GM12874 (cell line): ENCODE results near the gene CDH22.

ENCODE experiments used
- TF ChIP-seq, protein P1 (sequence below): IDR thresholded peaks from 2 replicates; pipeline ENCODE4 v1.5.1; 2011; ENCODE audit warnings: low read depth, mild to moderate bottlenecking, control low read depth, low read length, moderate library complexity; ENCODE audit not compliant: insufficient read depth

Gene CDH22

DNA sequence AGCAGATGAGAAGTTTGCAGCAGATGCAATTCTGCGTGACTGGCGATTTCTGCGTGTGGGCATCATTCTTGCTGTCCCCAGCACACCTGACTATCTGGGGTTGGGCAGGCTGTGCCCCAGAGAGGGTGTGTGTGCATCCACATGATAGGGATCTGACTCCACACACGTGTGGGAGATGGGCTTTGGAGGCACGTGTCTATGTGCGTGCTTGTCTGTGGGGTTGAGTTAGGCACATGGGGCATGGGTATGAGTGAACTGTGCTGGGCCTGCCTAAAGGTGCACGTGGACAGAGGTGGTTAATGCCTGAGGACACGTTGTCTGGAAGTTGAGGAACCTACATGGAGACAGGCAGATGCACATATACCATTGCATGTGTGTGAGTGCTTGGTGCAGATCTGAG, 139.9 kb downstream of the CDH22 start:
- TF ChIP-seq, protein P1, sequence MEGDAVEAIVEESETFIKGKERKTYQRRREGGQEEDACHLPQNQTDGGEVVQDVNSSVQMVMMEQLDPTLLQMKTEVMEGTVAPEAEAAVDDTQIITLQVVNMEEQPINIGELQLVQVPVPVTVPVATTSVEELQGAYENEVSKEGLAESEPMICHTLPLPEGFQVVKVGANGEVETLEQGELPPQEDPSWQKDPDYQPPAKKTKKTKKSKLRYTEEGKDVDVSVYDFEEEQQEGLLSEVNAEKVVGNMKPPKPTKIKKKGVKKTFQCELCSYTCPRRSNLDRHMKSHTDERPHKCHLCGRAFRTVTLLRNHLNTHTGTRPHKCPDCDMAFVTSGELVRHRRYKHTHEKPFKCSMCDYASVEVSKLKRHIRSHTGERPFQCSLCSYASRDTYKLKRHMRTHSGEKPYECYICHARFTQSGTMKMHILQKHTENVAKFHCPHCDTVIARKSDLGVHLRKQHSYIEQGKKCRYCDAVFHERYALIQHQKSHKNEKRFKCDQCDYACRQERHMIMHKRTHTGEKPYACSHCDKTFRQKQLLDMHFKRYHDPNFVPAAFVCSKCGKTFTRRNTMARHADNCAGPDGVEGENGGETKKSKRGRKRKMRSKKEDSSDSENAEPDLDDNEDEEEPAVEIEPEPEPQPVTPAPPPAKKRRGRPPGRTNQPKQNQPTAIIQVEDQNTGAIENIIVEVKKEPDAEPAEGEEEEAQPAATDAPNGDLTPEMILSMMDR = no peak

DNA sequence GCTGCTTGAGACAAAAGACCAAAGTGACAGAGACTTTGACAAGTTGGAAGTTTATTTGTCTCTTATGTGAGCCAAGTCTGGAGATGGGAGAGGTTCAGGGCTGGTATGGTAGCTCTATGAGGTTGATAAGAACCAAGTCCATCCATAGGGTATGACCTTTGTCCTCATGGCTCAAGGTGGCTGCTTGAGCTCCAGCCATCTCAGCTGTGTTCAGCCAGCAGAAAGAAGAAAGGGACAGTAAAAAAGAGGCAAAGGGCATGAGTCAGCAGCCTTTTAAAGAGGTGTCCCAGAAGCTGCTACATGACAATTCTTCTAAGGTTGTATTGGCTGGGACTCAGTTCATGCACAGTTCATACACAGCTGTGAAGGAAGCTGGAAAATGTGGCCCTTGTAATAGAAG, 141.2 kb downstream of the CDH22 start:
- TF ChIP-seq, protein P1 = no peak

DNA sequence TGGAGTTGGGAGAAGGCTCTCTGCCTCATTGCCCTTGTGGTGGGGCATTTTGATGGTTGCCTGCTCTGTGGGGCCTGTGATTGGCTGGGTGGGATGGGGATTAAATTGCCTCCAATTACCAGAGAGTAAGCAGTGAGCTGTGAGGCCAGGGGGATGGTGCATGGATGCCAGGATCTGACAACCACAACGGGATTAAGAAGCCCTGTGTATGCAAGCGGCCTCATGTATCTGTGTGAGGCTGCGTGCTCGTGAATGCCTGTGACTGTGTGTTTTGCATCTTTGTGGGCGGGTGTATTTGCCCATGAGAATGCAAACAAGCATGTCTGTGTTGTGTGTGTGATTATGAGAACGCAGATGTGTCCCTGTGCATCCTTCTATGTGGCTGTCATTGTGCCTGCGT, 144.0 kb downstream of the CDH22 start:
- TF ChIP-seq, protein P1 = no peak

DNA sequence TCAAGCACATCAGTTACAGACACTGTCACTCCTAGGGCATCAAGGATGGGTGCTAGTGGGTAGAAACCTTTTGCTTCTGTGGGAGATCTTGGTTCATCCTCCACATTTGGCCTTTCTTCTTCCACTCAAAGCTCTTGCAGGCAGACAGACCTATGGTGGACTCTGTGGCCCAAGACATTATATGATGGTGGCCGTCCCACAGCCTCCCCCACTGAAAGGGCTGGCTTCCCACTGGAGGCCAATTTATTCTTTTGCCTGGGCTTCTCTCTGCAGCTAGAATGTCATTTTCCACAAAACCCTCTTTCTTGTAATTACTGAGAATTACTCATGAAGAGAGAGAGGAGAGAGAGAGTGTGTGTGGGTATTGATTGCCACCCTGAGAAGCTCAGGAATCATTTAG, 146.4 kb downstream of the CDH22 start:
- TF ChIP-seq, protein P1 = no peak

DNA sequence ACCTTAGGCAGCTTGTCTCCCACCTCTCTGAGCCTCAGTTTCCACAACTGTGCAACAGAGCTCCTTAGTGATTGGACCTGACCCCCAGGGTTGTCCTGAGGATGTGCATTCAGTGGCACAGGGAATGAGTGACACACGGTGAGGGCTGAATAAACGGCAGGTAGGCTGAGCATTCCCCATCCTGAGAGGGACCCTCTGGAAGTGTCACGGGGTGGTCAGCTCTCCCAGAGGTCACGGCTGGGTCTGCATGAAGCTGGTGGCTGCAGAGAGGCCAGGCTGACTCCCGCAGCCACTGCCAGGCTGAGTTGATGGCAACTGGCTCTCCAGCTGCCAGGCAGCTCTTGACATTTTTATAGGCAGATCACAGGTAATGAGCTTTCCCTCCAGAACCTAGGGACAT, 147.6 kb downstream of the CDH22 start:
- TF ChIP-seq, protein P1 = no peak

DNA sequence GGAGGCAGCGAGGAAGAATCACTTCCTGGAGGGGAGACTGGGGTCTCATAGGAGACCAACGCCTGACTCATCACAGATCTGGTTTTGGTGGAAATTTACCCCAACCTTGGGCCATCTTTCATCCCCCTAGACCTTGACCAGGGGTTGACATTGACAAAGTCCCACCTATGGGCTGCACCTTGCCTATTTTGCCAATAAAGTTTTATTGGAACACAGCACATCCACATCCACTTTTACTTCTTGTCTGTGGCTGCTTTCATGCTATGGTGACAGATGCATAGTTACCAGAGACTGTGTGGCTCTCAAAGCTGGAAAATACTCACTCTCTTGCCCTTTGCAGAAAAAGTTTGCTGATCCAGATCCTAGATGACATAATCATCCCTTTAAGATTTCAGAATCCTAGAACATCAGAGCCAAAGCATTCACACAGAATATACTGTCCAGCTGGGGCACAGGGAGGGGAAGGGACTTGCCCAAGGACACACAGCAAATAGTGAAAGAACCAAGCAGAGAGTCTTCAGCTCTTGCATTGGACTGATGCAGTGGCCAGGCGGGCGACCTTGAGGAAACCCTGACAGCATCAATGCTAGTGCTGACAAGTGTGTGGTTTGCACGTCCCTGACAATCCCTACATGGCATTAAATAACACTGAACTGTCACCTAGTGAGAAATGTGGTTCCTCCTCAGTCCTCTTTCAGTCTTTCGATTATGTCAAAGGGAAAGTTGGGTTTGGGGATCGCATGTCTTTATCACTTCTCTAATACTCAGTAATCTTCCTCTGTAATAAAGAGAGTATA, 149.0 kb downstream of the CDH22 start:
- TF ChIP-seq, protein P1 = no peak

DNA sequence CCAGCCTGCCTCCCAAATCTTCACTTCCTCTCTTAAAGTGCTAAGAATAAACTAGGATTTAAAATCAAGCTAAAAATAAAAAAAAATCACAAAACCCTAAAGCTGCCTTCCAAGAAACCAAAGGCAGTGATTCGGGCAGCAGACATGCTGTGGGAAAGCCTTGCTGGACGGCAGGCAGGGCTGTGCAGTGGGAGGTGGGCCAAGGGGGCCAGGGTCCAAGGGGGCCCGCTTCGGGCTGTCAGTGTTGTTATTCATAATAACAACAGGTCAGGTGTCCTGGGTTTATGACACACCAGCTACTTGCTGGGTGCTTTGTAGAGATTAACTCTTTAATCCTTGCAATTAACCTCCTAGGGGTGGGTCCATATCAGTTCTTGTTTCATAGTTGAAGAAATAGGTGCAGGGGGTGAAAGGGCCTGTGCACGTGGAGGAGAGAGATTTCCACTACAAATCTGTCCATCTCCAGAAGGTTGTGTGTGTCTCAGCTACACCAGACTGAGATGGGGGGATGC, 149.8 kb downstream of the CDH22 start:
- TF ChIP-seq, protein P1 = no peak
